Type B pancreatic cell (in vitro differentiated cells): ENCODE results near the gene ZNF385D. TPM values are rescaled to one million over a fixed set of nuclear protein-coding genes. Genes with fewer than 3 reads are reported as not detected.

ENCODE experiments used
- DNase-seq: peaks from one replicate; pipeline ENCODE4 v3.0.0; 2021; ENCODE audit warnings: mixed read lengths; ENCODE audit not compliant: unreplicated experiment; ENCODE audit errors: extremely low spot score
- H3K27ac Mint-ChIP-seq: 2 replicates; pipeline ENCODE4 v1.8.0; 2021; ENCODE audit warnings: mild to moderate bottlenecking, mixed read lengths
- H3K27me3 Mint-ChIP-seq: 2 replicates; pipeline ENCODE4 v1.8.0; 2021; ENCODE audit warnings: mixed read lengths
- H3K36me3 Mint-ChIP-seq: 2 replicates; pipeline ENCODE4 v1.8.0; 2021; ENCODE audit warnings: mixed read lengths
- H3K4me1 Mint-ChIP-seq: one replicate; pipeline ENCODE4 v1.8.0; 2021; ENCODE audit warnings: mixed read lengths; ENCODE audit not compliant: unreplicated experiment
- H3K4me3 Mint-ChIP-seq: 2 replicates; pipeline ENCODE4 v1.8.0; 2021; ENCODE audit warnings: mild to moderate bottlenecking, mixed read lengths
- H3K9me3 Mint-ChIP-seq: 2 replicates; pipeline ENCODE4 v1.8.0; 2021; ENCODE audit warnings: mixed read lengths
- CTCF ChIP-seq: fragments of 200-600 bp; sonication (generic); conservative IDR thresholded peaks from 2 replicates; pipeline ENCODE4 v1.5.0; 2021; ENCODE audit warnings: antibody characterized with exemption, mild to moderate bottlenecking
- total RNA-seq: library from RNA; stranded (reverse); gene quantifications from 2 replicates; pipeline ENCODE4 v1.2.1, GENCODE V29; 2021; ENCODE audit warnings: low replicate concordance

Gene ZNF385D
- total RNA-seq, 1 donor from 2014 or later: 7.5 TPM

GRCh38 chr3:21463319-21463718 is 287.7 kb downstream of the ZNF385D start:
- Mint-ChIP-seq H3K36me3 (no peaks in the 10 kb centered on the region), H3K27ac (no peak overlapping the region), H3K4me3 (no peak overlapping the region), H3K9me3 (no peaks in the 10 kb centered on the region), H3K27me3 (no peaks in the 10 kb centered on the region), H3K4me1 (no peaks in the 10 kb centered on the region)
- DNase-seq: no peak
- TF ChIP-seq CTCF: no peak

DNA sequence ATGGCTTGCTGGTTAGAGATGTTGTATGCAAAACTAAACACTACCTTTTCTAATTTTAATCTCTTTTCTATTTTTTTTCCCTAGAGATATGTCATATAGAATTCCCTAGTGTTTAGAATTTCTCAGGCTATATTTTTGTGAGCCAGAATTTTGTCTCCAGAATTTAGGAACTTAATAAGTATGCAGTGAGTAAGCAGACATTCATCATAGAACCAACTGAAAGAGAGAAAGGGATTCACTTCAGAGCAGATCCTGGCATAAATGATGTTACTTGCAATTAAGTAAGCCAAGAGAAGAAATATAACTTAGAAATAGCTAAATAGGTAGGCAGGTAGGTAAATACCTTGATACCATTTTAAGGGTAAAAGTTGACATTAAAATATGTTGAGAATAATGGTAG is 288.9 kb downstream of the ZNF385D start:
- H3K36me3 Mint-ChIP-seq: no peaks in the 10 kb centered on the region
- TF ChIP-seq CTCF: no peak
- H3K4me3 Mint-ChIP-seq: no peak overlapping the region
- H3K27ac Mint-ChIP-seq: no peak overlapping the region
- no peaks in the 10 kb centered on the region for H3K27me3 Mint-ChIP-seq
- H3K9me3 Mint-ChIP-seq: no peaks in the 10 kb centered on the region
- H3K4me1 Mint-ChIP-seq: no peaks in the 10 kb centered on the region
- no peak for DNase-seq

GRCh38 chr3:21457084-21457483 is 293.9 kb downstream of the ZNF385D start:
- H3K9me3 Mint-ChIP-seq: no peaks in the 10 kb centered on the region
- no peak overlapping the region for H3K4me3 Mint-ChIP-seq
- H3K36me3 Mint-ChIP-seq: no peaks in the 10 kb centered on the region
- no peaks in the 10 kb centered on the region for H3K4me1 Mint-ChIP-seq
- no peak for TF ChIP-seq CTCF
- DNase-seq: no peak
- no peaks in the 10 kb centered on the region for H3K27me3 Mint-ChIP-seq
- no peak overlapping the region for H3K27ac Mint-ChIP-seq

GRCh38 chr3:21449738-21450137 is 301.3 kb downstream of the ZNF385D start:
- no peak for DNase-seq
- Mint-ChIP-seq H3K4me3 (no peak overlapping the region), H3K36me3 (no peaks in the 10 kb centered on the region), H3K4me1 (peaks cover 3% of the 10 kb centered on the region), H3K27me3 (no peaks in the 10 kb centered on the region), H3K27ac (no peak overlapping the region), H3K9me3 (no peaks in the 10 kb centered on the region)
- no peak for TF ChIP-seq CTCF

DNA sequence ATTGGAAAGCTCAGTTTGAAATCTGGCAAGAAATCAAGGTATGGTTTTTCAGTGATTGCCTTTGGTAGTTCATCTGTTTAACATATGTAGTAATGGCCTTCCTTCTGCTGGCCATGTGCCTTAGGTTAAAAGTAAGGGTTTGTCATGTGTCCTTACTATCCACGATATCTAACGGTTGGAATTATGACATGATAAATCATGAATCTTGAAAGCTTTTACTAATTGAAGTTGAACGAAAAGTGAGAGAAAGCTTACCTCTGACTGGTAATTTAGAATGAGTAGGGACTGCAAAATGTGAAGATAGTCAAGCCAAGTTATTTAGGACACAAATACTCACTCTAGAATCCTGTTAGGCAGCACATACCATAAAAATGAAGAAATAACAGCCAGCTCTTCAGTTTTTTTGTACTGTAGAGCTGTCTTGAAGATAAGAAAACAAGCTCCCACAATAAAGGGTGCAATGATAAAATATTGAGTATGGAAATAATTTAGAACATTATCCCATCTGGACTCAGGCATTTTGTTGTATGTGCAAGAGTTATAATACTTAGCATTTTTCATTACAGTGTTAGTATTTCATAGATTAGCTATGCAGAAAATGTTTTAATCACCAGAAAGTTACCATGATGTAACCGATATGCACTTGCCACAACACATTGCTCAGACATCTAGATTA is 303.4 kb downstream of the ZNF385D start:
- peaks cover 3% of the 10 kb centered on the region for H3K4me1 Mint-ChIP-seq
- H3K27ac Mint-ChIP-seq: no peak overlapping the region
- no peak for TF ChIP-seq CTCF
- H3K27me3 Mint-ChIP-seq: no peaks in the 10 kb centered on the region
- H3K36me3 Mint-ChIP-seq: no peaks in the 10 kb centered on the region
- H3K9me3 Mint-ChIP-seq: no peaks in the 10 kb centered on the region
- no peak for DNase-seq
- no peak overlapping the region for H3K4me3 Mint-ChIP-seq
